Mesodermal cell (in vitro differentiated cells): ENCODE measurements around the gene TCF4.

Experiments used
- H3K27ac ChIP-seq: 2 replicates; pipeline ENCODE4 v1.7.0; 2013; ENCODE audit warnings: mild to moderate bottlenecking, low read depth, low read length, moderate library complexity; ENCODE audit not compliant: severe bottlenecking
- H3K36me3 ChIP-seq: 2 replicates; pipeline ENCODE4 v1.7.1; 2013; ENCODE audit warnings: mild to moderate bottlenecking, low read length, moderate library complexity; ENCODE audit not compliant: control insufficient read depth, insufficient read depth
- H3K4me1 ChIP-seq: one replicate; pipeline ENCODE4 v1.7.1; 2013; ENCODE audit warnings: mild to moderate bottlenecking, low read length; ENCODE audit not compliant: insufficient read depth, control insufficient read depth, poor library complexity, severe bottlenecking
- H3K4me3 ChIP-seq: 2 replicates; pipeline ENCODE4 v1.7.0; 2013; ENCODE audit warnings: low read length, control low read depth, mild to moderate bottlenecking; ENCODE audit not compliant: insufficient read depth, poor library complexity, severe bottlenecking; ENCODE audit errors: extremely low read depth
- H3K9me3 ChIP-seq: 2 replicates; pipeline ENCODE4 v1.7.1; 2013; ENCODE audit warnings: mild to moderate bottlenecking, low read length, moderate library complexity; ENCODE audit not compliant: control insufficient read depth
- WGBS, 2 experiments: methylation state at CpG; one replicate each; pipeline ENCODE4 v1.1.5; 2013; ENCODE audit warnings: missing lambda C conversion rate in 2 of 2; ENCODE audit not compliant: insufficient coverage in 2 of 2; 5-methylcytosine and 5-hydroxymethylcytosine counted together

Gene TCF4

DNA sequence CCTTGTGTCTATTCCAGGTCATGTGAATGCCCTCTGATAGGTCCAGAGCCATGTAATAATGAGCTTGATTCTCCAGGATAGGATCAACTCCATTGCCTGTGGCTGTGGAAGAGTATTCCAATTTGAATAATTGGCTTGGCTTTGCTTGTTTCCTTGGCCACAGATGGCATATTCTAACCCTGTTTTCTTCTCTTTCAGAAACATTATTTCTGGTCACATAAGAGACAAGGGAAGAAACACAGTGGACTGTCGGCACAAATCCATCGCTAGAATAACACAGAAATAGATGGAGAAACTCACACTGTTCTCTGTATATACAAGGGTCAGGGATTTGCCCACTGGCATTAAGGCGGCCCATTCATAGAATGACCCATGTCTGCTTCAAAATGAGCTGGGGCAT lies 350.3 kb downstream of the TCF4 start:
- Histone ChIP-seq H3K4me3 (no peak overlapping the region), H3K4me1 (no peaks in the 10 kb centered on the region), H3K27ac (no peak overlapping the region), H3K9me3 (no peaks in the 10 kb centered on the region), H3K36me3 (peaks cover 61% of the 10 kb centered on the region)
- 93 to 100% methylated on average over 2 to 3 of the region's 3 CpGs for whole genome bisulfite sequencing, 2 experiments

GRCh38 chr18:55236150-55236931 lies 351.7 kb downstream of the TCF4 start:
- 78 to 82% methylated on average over 1 of the region's 6 CpGs for WGBS, 2 experiments
- no peaks in the 10 kb centered on the region for H3K9me3 ChIP-seq
- H3K36me3 ChIP-seq = peaks cover 57% of the 10 kb centered on the region
- H3K27ac ChIP-seq = no peak overlapping the region
- no peak overlapping the region for H3K4me3 ChIP-seq
- H3K4me1 ChIP-seq = no peaks in the 10 kb centered on the region

- peaks cover 58% of the 10 kb centered on the region for H3K36me3 ChIP-seq
- WGBS, 2 experiments = 84 to 86% methylated on average over 2 of the region's 3 CpGs
- H3K4me1 ChIP-seq = no peaks in the 10 kb centered on the region
- no peak overlapping the region for H3K27ac ChIP-seq
- H3K4me3 ChIP-seq = no peak overlapping the region
- H3K9me3 ChIP-seq = no peaks in the 10 kb centered on the region
Measured at GRCh38 chr18:55235094-55235461, 352.9 kb downstream of the TCF4 start.

- Histone ChIP-seq H3K4me1 (no peaks in the 10 kb centered on the region), H3K36me3 (peaks cover 64% of the 10 kb centered on the region), H3K27ac (no peak overlapping the region), H3K9me3 (no peaks in the 10 kb centered on the region), H3K4me3 (no peak overlapping the region)
- 49 to 63% methylated on average over 18 to 21 of the region's 21 CpGs for WGBS, 2 experiments
Measured at GRCh38 chr18:55234366-55235093, 353.5 kb downstream of the TCF4 start.

GRCh38 chr18:55233857-55234256 lies 354.1 kb downstream of the TCF4 start:
- WGBS, 2 experiments = 94 to 98% methylated on average over 5 of the region's 5 CpGs
- Histone ChIP-seq H3K27ac (no peak overlapping the region), H3K4me3 (no peak overlapping the region), H3K4me1 (no peaks in the 10 kb centered on the region), H3K36me3 (peaks cover 66% of the 10 kb centered on the region), H3K9me3 (no peaks in the 10 kb centered on the region)

DNA sequence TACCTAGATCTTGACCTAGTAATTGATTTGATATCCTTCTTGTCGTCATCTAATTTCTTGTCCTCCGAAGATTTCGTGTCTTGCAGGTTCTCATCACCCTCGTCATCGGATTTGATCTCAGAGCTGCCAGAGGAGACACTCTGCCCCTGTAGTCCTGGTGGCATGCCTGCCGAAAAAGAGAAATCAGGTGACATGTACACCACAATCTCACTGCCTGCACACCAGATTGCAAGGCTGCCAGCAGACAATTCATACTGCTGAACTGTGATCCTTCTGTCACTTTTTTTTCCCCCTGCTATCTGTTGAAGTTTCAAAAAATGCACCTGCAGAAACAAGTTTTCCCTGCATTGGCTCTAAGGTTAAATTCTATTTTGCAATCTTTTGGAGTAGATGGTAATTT lies 355.5 kb downstream of the TCF4 start:
- H3K27ac ChIP-seq = no peak overlapping the region
- whole genome bisulfite sequencing, 2 experiments = 88 to 96% methylated on average over 6 of the region's 6 CpGs
- H3K4me1 ChIP-seq = no peaks in the 10 kb centered on the region
- no peaks in the 10 kb centered on the region for H3K9me3 ChIP-seq
- no peak overlapping the region for H3K4me3 ChIP-seq
- peaks cover 72% of the 10 kb centered on the region for H3K36me3 ChIP-seq

GRCh38 chr18:55229682-55230081 lies 358.3 kb downstream of the TCF4 start:
- peaks cover 85% of the 10 kb centered on the region for H3K36me3 ChIP-seq
- 96 to 100% methylated on average over 4 of the region's 4 CpGs for WGBS, 2 experiments
- no peak overlapping the region for H3K4me3 ChIP-seq
- no peaks in the 10 kb centered on the region for H3K4me1 ChIP-seq
- H3K27ac ChIP-seq = no peak overlapping the region
- H3K9me3 ChIP-seq = no peaks in the 10 kb centered on the region

DNA sequence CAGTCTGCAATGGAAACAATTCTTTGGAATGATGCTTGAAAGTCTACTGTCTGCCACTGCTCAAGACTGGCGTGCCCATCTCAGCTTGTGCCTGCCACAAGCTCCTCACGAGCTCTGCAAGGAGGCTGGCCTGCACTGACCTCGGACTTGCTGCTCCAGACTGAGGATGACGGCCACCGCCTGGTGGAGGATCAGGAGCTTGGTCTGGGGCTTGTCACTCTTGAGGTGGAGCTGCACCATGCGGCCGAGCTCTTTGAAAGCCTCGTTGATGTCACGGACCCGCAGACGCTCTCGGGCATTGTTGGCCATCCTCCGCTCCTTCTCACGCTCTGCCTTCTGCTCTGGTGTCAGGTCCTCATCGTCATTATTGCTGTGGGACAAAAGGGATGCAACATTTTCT lies 359.3 kb downstream of the TCF4 start:
- no peaks in the 10 kb centered on the region for H3K4me1 ChIP-seq
- H3K36me3 ChIP-seq = peaks cover 79% of the 10 kb centered on the region
- no peak overlapping the region for H3K27ac ChIP-seq
- 89% methylated on average over 11 to 15 of the region's 15 CpGs for WGBS, 2 experiments
- no peaks in the 10 kb centered on the region for H3K9me3 ChIP-seq
- H3K4me3 ChIP-seq = no peak overlapping the region

DNA sequence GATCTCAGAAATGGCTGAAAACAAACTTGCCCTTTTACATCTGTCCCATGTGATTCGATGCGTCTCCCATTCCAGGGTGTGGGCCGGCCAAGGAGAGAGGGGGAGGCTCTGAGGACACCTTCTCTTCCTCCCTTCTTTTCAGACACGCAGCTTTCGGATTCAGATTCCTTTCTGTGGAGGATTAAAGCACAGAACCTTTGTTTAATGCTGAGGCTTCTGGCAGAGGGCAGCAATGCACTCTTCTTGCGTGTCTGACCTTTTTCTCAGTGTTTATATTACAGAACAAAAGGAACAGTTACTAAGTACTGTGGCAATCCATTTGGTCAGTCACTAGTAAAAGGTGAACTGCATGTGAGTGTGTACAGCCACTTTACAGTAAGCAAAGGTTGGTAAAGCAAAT lies 359.8 kb downstream of the TCF4 start:
- Histone ChIP-seq H3K4me1 (no peaks in the 10 kb centered on the region), H3K4me3 (no peak overlapping the region), H3K27ac (peak overlapping the region; percentile 52), H3K9me3 (no peaks in the 10 kb centered on the region), H3K36me3 (peaks cover 77% of the 10 kb centered on the region)
- WGBS, 2 experiments = 89% methylated on average over 4 of the region's 6 CpGs; no CpG with 5 or more reads in 1 of the 2 experiments

DNA sequence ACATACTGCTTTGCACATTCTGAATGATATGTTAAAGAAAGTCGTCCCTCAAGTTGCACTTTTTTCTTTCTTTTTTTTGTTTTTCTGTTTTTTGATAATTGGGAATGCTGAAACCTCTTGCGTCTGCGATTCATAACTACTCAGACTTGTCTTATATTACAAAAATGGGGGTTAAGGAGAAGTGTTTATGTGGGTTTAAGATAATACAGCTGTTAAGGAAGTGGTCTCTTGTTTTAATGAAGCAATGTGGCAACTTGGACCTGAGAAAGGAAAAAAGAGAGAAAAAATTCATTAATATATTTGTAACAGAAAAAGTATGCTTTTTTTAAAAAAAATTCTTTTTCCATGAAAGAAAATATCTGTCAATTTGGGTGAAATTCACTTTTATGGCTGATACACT lies 360.2 kb downstream of the TCF4 start:
- Histone ChIP-seq H3K27ac (no peak overlapping the region), H3K36me3 (peaks cover 73% of the 10 kb centered on the region)
- WGBS, 2 experiments = no CpG with 5 or more reads among the region's 3 CpGs

DNA sequence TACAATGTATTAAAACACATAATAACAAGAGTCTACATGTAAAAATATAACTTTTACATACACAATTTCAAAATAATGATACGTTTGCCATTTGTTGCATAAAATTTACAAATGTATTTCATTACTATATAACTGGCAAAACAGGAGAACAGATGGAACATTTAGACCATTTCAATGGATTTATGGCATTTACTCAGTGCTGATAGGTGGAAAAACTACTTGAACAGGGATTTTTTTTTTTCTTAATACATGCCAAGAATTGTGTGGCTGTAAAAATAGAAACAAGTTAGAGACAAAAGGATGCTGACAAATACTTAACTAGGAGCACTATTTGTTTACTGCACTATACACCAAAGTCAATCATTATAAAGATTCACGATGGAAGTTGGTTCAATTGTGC lies 361.9 kb downstream of the TCF4 start:
- no peaks in the 10 kb centered on the region for H3K9me3 ChIP-seq
- peaks cover 59% of the 10 kb centered on the region for H3K36me3 ChIP-seq
- WGBS, 2 experiments = 100% methylated on average over 1 of the region's 2 CpGs; no CpG with 5 or more reads in 1 of the 2 experiments
- H3K27ac ChIP-seq = no peak overlapping the region
- H3K4me1 ChIP-seq = no peaks in the 10 kb centered on the region
- no peak overlapping the region for H3K4me3 ChIP-seq

More for the DNA sequence above, 360.2 kb downstream of the TCF4 start:
- Histone ChIP-seq H3K4me1 (no peaks in the 10 kb centered on the region), H3K4me3 (no peak overlapping the region), H3K9me3 (no peaks in the 10 kb centered on the region)
